GM12878 (cell line): ENCODE results near the gene ADAR. TPM values are rescaled to one million over a fixed set of nuclear protein-coding genes. Genes with fewer than 3 reads are reported as not detected.
A peak's percentile ranks its signal among the peaks of the same experiment; 100 is the strongest.

Experiments
- SMC3 ChIP-seq: IDR thresholded peaks from 2 replicates; pipeline ENCODE4 v1.6.1; 2011; ENCODE audit warnings: low read length, improper control_type of control experiment, borderline replicate concordance
- polyA plus RNA-seq, 11 experiments: library from polyadenylated mRNA; depleted of rRNA in 4 of 11; unstranded in 6 of 11; stranded (reverse) in 5 of 11; fragments of >200 nt; fragmentation: Nextera tagmentation in 4 of 11; fragmentation: Illumina TruSeq in 1 of 11; extraction: Ambion mirVana in 4 of 11; extraction: Trizol in 1 of 11; gene quantifications; 1 replicate in 1 of 11; 2 replicates in 10 of 11; pipeline versions ENCODE4 v1.2.1 to v1.2.3, GENCODE V29; 2011 to 2016; ENCODE audit warnings: inconsistent platforms in 2 of 11, missing spikeins in 2 of 11, low read depth in 1 of 11
- total RNA-seq, 4 experiments: library from RNA; depleted of rRNA in 3 of 4; stranded (reverse); fragments of >200 nt in 3 of 4; fragmentation: Illumina TruSeq in 1 of 4; extraction: Trizol in 1 of 4; gene quantifications; 2 replicates each; pipeline versions ENCODE4 v1.2.1 to v1.2.3, GENCODE V29; 2013 to 2021
- TF ChIP-seq, protein P1 (sequence below): fragments of 150-350 bp; IDR thresholded peaks from 2 replicates; pipeline ENCODE4 v1.6.1; 2014; ENCODE audit warnings: mild to moderate bottlenecking, low read depth, low read length

ADAR gene
- total and polyA plus RNA-seq, 10 of the 15 experiments (the other 5 are each of a cell fraction or from before 2014, with no cell fraction given): 55.5 to 413 (median 176) TPM

DNA sequence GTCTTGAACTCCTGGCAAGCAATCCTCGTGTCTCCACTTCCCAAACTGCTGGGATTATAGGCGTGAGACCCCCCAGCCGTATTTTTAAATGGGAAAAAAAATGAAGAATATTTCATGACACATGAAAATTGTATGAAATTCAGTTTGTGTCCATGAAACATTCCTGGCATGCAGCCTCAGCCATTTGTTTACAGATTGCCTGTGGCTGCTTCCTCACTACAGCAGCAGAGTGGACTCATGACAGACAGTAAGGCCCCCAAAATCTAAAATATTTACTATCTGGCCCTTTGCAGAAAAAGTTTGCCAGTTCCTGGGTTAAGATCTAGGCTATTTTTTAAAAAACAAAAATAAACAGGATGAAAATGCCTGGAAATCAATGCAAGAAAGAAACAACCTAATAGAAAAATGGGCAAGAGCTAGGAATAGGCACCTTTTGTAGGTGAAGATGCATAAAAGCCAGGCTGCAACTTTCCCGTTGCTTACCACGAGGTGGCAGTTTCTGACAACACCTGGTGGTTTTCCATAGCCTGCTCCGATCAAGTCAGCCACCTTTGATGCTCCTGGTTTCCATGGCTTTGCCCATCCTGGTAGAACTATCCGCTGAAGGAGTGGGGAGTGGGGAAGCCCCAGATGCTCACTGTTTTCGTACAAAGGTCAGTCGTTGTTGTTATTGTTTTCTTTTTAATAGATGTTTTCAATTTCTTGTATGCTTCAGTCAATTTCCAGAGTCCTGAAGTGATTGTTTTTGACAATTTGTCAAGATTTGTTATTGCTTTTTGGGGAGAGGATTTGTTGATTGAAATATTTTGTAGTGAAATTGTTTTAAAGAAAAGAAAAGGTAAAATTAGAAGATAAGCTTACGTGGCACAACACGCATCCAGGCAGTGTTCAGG, 73.8 kb downstream of the ADAR start (continued):
- peak; percentile 60 for TF ChIP-seq SMC3
- TF ChIP-seq, protein P1, sequence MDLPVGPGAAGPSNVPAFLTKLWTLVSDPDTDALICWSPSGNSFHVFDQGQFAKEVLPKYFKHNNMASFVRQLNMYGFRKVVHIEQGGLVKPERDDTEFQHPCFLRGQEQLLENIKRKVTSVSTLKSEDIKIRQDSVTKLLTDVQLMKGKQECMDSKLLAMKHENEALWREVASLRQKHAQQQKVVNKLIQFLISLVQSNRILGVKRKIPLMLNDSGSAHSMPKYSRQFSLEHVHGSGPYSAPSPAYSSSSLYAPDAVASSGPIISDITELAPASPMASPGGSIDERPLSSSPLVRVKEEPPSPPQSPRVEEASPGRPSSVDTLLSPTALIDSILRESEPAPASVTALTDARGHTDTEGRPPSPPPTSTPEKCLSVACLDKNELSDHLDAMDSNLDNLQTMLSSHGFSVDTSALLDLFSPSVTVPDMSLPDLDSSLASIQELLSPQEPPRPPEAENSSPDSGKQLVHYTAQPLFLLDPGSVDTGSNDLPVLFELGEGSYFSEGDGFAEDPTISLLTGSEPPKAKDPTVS: no peak

Other genes starting within 250 kb of the ADAR start
- gene IL6R, start 202.8 kb downstream of the ADAR start, total RNA-seq (2014; rRNA removed): 29.3 and 31.9 TPM in 2 replicates
- 17.4 and 18.2 TPM in 2 replicates for gene IL6R, start 202.8 kb downstream of the ADAR start, total RNA-seq (2014; rRNA removed; fragmentation: Illumina TruSeq; extraction: Trizol)
- gene IL6R, start 202.8 kb downstream of the ADAR start, total RNA-seq (2021): 37.7 and 43.4 TPM in 2 replicates
- gene IL6R, start 202.8 kb downstream of the ADAR start, polyA plus RNA-seq (2011; rRNA removed): 4.0 and 6.1 TPM in 2 replicates
- 21.7 and 23.9 TPM in 2 replicates for gene IL6R, start 202.8 kb downstream of the ADAR start, polyA plus RNA-seq (2014; fragmentation: Illumina TruSeq; extraction: Trizol)
- 1 to 10 TPM; 1.9 to 3.9 TPM for gene IL6R, start 202.8 kb downstream of the ADAR start, polyA plus RNA-seq (2014; fragmentation: Nextera tagmentation; extraction: Ambion mirVana)
- 34.0 and 45.3 TPM in 2 replicates for gene IL6R, start 202.8 kb downstream of the ADAR start, polyA plus RNA-seq (2014; rRNA removed)
- 10 to 100 TPM; 16.5 to 16.8 TPM for gene IL6R, start 202.8 kb downstream of the ADAR start, polyA plus RNA-seq (2016; fragmentation: Nextera tagmentation; extraction: Ambion mirVana)
- 0.05 TPM in 1 of 2 replicates, not detected in the other for gene TDRD10, start 106.0 kb downstream of the ADAR start, total RNA-seq (2014; rRNA removed)
- not detected in 2 replicates for gene TDRD10, start 106.0 kb downstream of the ADAR start, total RNA-seq (2014; rRNA removed; fragmentation: Illumina TruSeq; extraction: Trizol)
- gene TDRD10, start 106.0 kb downstream of the ADAR start, total RNA-seq (2021): not detected in 2 replicates
- gene TDRD10, start 106.0 kb downstream of the ADAR start, polyA plus RNA-seq (2011; rRNA removed): not detected in 2 replicates
- not detected in 2 replicates for gene TDRD10, start 106.0 kb downstream of the ADAR start, polyA plus RNA-seq (2014; fragmentation: Illumina TruSeq; extraction: Trizol)
- not detected for gene TDRD10, start 106.0 kb downstream of the ADAR start, polyA plus RNA-seq (2014; fragmentation: Nextera tagmentation; extraction: Ambion mirVana)
- not detected in 2 replicates for gene TDRD10, start 106.0 kb downstream of the ADAR start, polyA plus RNA-seq (2014; rRNA removed)
- gene TDRD10, start 106.0 kb downstream of the ADAR start, polyA plus RNA-seq (2016; fragmentation: Nextera tagmentation; extraction: Ambion mirVana): not detected
- under 0.01 and 0.05 TPM in 2 replicates for gene SHE, start 105.8 kb downstream of the ADAR start, total RNA-seq (2014; rRNA removed)
- 0.04 and 0.05 TPM in 2 replicates for gene SHE, start 105.8 kb downstream of the ADAR start, total RNA-seq (2014; rRNA removed; fragmentation: Illumina TruSeq; extraction: Trizol)
- 0.05 TPM in 2 replicates for gene SHE, start 105.8 kb downstream of the ADAR start, total RNA-seq (2021)
- gene SHE, start 105.8 kb downstream of the ADAR start, polyA plus RNA-seq (2011; rRNA removed): not detected in 2 replicates
- gene SHE, start 105.8 kb downstream of the ADAR start, polyA plus RNA-seq (2014; fragmentation: Illumina TruSeq; extraction: Trizol): 0.03 TPM in 1 of 2 replicates, not detected in the other
- under 1 TPM; 0.02 TPM for gene SHE, start 105.8 kb downstream of the ADAR start, polyA plus RNA-seq (2014; fragmentation: Nextera tagmentation; extraction: Ambion mirVana)
- 0.03 and 0.04 TPM in 2 replicates for gene SHE, start 105.8 kb downstream of the ADAR start, polyA plus RNA-seq (2014; rRNA removed)
- not detected for gene SHE, start 105.8 kb downstream of the ADAR start, polyA plus RNA-seq (2016; fragmentation: Nextera tagmentation; extraction: Ambion mirVana)
- gene UBE2Q1, start 49.5 kb downstream of the ADAR start, total RNA-seq (2014; rRNA removed): 30.3 and 33.6 TPM in 2 replicates
- gene UBE2Q1, start 49.5 kb downstream of the ADAR start, total RNA-seq (2014; rRNA removed; fragmentation: Illumina TruSeq; extraction: Trizol): 34.8 and 40.0 TPM in 2 replicates
- 79.1 and 82.6 TPM in 2 replicates for gene UBE2Q1, start 49.5 kb downstream of the ADAR start, total RNA-seq (2021)
- 23.5 and 25.1 TPM in 2 replicates for gene UBE2Q1, start 49.5 kb downstream of the ADAR start, polyA plus RNA-seq (2011; rRNA removed)
- 63.9 and 75.3 TPM in 2 replicates for gene UBE2Q1, start 49.5 kb downstream of the ADAR start, polyA plus RNA-seq (2014; fragmentation: Illumina TruSeq; extraction: Trizol)
- gene UBE2Q1, start 49.5 kb downstream of the ADAR start, polyA plus RNA-seq (2014; fragmentation: Nextera tagmentation; extraction: Ambion mirVana): 10 to 100 TPM; 11.0 to 20.3 TPM
- gene UBE2Q1, start 49.5 kb downstream of the ADAR start, polyA plus RNA-seq (2014; rRNA removed): 24.7 and 27.0 TPM in 2 replicates
- 1 to 10 TPM; 3.9 to 4.3 TPM for gene UBE2Q1, start 49.5 kb downstream of the ADAR start, polyA plus RNA-seq (2016; fragmentation: Nextera tagmentation; extraction: Ambion mirVana)
- not detected in 2 replicates for gene CHRNB2, start 40.4 kb downstream of the ADAR start, total RNA-seq (2014; rRNA removed)
- not detected in 2 replicates for gene CHRNB2, start 40.4 kb downstream of the ADAR start, total RNA-seq (2014; rRNA removed; fragmentation: Illumina TruSeq; extraction: Trizol)
- gene CHRNB2, start 40.4 kb downstream of the ADAR start, total RNA-seq (2021): 0.03 TPM in 1 of 2 replicates, not detected in the other
- not detected in 2 replicates for gene CHRNB2, start 40.4 kb downstream of the ADAR start, polyA plus RNA-seq (2011; rRNA removed)
- gene CHRNB2, start 40.4 kb downstream of the ADAR start, polyA plus RNA-seq (2014; fragmentation: Illumina TruSeq; extraction: Trizol): 0.03 TPM in 1 of 2 replicates, not detected in the other
- not detected for gene CHRNB2, start 40.4 kb downstream of the ADAR start, polyA plus RNA-seq (2014; fragmentation: Nextera tagmentation; extraction: Ambion mirVana)
- 0.01 and 0.04 TPM in 2 replicates for gene CHRNB2, start 40.4 kb downstream of the ADAR start, polyA plus RNA-seq (2014; rRNA removed)
- gene CHRNB2, start 40.4 kb downstream of the ADAR start, polyA plus RNA-seq (2016; fragmentation: Nextera tagmentation; extraction: Ambion mirVana): under 1 TPM in 1 of 2 experiments, not detected in 1; 0.11 TPM